Right lobe of liver (tissue), 4 donors: Measurements from ENCODE around the gene CCDC191.

Experiments used
- CTCF ChIP-seq, 4 donors: fragments of 200-600 bp in 3 of 4; fragments of 450-650 bp in 1 of 4; IDR thresholded peaks; one replicate each; pipeline versions ENCODE4 v1.5.1 to v1.8.0; 2016 to 2022; ENCODE audit warnings: antibody characterized with exemption in 4 of 4, mild to moderate bottlenecking in 2 of 4
- POLR2A ChIP-seq: fragments of 450-650 bp; IDR thresholded peaks from one replicate; pipeline ENCODE4 v1.6.1; 2017; ENCODE audit warnings: antibody characterized with exemption, mild to moderate bottlenecking
- donor health status: DM: no; HTN: no; CAD: no.
- donor health status: DM: no; HTN: no; CAD: no.
- donor health status: DM: no; HTN: yes; CAD: no.

- TF ChIP-seq POLR2A: no peak
- no peak for TF ChIP-seq CTCF (IDR thresholded peaks at IDR 0.05)
These were observed 44.8 kb upstream of the CCDC191 start for GRCh38 chr3:114101101-114101500.
